D341Med (cell line): ENCODE results near the gene HIGD1C.
"Not testable (repeated sequence)": the region's sequence is repeated elsewhere in the genome, so short reads cannot be mapped to it uniquely, and the experiment has no call there.

Source experiments
- DNase-seq: peaks from one replicate; pipeline ENCODE4 v3.0.0; 2012; ENCODE audit warnings: low spot score

The HIGD1C gene

DNA sequence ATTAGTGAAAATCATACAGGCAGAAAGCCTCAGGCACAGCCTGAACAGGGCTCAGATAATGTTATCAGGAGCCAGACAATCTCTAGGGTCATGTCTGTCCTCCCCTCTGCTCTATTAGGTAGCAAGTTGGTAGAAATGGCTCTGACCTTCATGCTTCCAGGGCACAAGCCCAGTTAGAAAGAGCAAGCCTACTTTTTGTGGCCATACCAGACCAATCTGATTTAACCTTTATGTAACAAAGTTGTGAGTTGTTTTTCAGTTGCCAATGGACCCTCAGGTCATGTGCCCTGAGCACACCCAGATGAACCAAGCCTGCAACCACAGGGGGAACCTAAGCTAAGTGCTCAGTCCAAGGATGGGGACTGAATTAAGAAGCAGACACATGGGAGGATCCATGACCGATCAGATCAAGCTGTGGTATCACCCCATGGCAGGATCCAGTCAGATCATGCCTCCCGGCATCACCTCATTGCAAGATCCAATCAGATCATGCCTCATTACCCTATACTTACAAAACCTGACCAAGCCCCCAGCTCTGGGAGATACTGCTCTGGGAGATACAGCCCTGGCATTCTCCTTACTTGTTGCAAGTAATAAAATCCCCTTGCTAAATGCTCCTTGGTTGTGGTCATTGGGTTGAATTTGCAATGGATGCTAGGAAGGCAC is 18.8 kb upstream of the HIGD1C start:
- no peak for DNase-seq

DNA sequence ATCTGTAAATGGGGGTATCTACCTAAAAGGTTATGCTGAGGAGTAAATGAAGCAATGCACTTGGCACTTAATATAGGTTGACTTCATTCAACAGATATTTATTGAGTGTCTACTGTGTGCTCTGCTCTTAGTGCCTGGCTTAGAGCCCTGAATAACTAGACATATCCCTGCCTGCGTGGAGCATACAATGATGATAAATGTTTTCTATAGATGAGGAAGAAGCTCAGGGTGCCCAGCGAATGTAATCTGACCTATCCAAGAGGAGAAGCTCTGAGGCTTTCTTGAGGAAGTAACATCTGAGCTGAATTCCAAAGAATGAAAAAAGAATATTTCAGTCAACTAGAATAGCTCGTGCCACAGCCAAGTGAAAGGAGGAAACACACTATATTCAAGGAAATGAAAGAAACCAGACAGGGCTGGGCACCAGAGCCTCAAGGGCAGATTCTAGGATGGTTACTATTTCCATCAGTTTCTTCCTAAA is 17.9 kb upstream of the HIGD1C start:
- DNase-seq: no peak

DNA sequence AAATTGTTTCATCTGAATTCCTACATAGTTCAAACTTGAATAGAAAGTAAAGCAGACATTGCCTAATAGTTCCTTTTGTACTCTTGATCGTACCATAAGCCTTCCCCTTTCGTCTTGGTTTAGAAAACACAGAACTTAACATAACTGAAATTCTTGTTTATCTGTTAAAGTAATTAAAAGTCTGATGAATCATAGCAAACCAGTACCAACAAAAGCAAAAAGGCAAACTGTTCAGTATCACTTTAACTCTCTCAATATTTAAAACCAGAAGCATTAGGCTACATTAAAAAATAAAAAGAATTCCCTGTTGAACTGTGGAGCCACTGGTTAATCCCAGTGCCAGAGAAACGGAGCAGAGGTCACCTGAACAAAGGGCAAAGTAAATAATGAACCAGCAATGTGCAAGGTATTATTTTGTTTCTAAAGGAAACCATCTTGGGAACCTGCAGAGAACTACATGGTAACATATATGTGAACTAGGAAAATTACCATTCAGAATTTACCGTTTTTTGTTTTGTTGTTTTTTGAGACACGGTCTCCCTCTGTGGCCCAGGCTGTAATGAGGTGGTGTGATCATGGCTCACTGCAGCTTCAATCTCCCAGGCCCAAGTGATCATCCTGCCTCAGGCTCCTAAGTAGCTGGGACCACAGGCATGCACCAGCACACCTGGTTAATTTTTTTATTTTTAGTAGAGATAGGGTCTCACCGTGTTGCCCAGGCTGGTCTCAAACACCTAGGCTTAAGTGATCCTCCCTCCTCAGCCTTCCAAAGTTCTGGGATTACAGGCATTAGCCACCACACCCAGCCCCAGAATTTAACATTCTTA is 17.1 kb upstream of the HIGD1C start:
- DNase-seq: no peak

DNA sequence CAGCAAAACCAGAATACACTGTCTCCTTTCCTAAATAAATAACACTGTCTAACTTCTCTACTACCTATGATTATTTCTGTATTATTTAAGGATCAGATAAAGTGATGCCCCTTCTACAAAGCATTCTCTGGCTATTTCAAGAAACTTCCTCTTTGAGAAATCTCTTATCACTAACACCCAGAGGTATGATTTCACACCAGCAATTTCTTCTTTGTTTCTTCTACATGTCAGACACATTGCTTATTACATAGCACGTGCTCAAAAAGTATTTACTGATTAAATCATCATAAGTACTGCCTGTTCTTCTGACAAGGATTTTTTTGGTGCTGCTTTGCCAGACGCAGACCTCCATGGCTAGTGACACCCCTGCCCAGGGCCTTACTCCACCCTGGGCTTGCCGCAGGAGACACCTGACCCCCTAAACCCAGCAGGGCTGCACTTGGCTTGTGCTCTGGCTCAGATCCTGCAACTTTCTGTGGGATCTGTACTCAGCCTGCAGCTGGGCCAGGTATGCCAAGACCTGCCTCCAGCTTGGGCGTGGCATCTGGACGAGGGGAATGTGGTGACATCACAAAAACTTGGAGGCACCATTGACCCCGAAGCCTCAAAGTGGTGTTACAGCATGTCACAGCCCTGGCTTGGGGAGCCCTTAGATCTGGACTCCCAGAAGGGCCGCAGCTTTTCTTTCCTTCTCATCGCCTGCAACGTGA is 15.4 kb upstream of the HIGD1C start:
- no peak for DNase-seq

DNA sequence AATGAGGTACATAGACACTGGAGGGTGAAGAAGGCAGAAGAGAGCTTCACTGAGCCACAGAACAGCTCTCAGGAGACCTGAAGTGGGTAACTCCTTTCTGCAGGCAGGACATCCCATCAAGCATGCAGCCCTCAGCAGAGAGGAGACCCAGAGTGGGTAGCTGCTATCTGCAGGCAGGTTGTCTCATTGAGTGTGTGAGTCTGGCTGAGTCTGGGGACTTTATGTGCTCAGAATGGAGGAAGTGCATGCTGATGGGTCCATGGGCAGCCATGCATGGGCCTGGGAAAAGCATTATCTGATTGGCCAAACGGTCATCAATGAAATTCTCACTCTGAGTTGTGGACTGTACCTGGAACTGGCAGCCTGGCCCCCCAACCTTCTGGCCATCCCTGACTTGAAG is 14.7 kb upstream of the HIGD1C start:
- no peak for DNase-seq

DNA sequence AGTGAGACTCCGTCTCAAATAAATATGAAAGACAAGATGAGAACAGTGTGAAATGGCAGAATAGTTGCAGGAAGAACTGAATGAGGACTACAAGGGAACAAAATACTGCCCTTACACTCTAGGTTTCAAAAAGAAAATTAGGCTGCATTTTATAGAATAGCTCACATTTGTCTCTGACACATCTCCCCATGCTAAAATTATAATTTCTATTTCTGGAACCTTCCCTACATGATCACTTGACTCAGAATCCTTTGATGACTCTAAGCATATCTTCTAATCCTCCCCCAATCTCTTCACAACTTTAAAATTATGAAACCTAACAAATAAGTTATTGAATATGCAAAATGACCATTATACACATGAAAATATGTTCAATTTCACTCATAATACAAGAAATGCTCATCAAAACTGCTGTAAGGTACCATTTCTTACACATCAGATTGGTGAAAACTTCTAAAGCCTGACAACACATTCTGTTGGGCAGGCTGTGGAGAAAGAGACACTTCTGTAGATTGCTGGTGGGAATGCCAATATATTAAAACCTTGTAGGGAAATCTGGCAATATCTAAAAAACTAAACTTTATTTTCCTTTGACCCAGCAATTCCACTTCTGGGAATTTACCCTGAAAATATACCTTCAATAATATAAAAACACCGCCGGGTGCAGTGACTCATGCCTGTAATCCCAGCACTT is 4.3 kb upstream of the HIGD1C start:
- DNase-seq: no peak

DNA sequence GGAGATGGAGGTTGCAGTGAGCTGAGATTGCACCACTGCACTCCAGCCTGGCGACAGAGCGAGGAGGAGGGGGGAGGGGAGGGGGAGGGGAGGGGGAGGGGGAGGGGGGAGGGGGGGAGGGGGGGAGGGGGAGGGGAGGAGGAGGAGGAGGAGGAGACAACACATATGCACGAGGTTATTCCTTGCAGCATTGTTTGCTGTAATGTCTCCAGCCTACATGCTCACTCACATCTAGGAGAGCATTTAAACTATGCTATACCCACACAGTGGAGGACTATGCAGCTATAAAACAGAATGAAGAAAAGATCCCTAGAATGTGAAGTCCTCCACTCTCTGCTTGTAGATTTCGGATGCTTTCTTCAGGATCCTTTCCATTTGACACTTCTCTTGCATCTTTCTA is 3.5 kb upstream of the HIGD1C start:
- DNase-seq: no peak

DNA sequence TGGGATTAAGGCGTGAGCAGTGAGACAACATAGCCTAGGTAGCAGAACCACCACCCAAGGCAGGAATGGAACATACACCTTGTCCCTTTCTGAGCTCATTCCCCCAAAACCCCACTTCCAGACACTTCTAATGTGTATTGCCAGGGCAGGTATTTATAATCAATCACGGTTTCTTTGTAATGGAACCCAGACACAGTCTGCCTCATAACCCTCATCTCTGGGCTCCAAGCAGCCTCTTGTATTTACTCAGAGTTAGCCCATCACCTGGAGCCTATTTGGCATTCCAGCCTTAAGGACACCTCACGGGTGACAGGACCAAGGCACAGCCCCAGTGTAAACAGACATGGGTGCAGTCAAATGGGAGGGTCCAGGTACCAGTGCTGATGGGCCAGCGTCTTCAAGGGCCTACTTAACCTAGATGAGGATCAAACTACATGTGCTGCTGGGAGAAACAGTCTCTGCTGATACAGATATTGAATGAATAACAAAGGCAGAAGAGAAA is 2.5 kb upstream of the HIGD1C start:
- no peak for DNase-seq

DNA sequence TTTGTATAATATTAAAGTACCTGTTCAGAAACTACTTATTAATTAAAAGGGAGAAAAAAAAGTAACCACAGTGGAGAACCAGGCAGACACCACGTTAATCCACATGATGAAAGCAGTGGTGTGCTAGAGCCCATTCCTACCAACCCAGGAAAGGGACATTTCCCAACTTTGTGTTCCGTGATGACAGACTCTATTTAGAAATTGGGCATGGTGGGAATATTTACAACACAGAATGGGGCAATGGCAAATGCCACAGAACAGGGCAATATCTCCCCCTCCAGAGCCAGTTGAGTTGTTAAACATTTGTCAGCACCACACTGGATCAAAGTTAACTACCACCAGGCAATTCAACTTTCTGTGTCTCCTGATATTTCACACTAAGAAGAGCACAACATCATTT is 1.2 kb upstream of the HIGD1C start:
- DNase-seq: no peak

DNA sequence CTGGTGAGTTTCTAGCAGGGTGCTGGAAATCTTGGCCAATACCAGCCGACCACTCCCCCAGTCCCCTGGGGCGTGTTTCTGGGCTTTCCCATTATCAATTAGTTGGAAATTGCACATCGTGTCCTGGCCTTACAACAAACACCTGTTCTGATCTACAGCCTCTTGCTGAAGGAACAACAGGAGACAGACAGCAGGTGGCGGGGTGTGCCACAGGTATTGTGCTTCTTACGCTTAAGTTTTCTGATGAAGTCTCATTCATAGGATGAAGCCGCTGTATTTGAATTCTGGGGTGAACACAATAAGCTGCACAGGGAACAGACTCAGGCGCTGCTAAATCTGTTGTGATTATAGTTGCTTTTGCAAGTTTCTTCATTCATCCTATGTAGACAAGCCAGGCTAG is 703 bp downstream of the HIGD1C start:
- DNase-seq: no peak

DNA sequence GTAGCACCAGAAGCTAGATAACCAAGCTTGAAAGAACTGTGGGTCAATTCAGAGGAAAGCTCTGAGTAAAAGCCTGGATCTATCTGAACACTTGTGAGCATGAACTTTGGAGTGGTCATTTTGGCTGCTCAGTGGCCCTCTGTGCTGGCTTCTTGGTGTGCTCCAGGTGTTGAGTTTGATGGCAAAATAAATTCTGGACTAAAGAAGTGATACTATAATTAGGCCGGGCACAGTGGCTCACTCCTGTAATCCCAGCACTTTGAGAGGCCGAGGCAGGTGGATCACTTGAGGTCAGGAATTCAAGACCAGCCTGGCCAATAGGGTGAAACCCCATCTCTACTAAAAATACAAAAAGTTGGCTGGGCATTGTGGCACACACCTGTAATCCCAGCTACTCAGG is 2.4 kb downstream of the HIGD1C start:
- not testable (repeated sequence) for DNase-seq

DNA sequence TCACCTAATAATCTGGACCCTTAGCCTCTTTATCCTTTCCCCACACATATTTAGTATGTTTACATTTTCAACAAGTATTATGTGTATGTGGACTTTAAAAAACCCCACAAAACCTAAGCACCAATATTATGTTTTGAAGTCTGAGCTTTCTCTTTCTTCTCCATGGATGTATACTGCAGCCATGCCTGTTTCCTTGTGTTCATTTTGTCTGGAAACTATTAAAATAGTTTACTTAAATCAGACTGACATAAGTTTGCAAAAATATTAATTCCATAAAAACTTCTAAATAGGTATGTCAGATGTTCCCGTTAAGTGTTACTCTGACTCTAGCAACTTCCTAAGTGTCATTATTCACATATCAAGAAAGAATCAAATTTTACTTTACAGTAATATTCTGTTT is 2.9 kb downstream of the HIGD1C start:
- DNase-seq: no peak

DNA sequence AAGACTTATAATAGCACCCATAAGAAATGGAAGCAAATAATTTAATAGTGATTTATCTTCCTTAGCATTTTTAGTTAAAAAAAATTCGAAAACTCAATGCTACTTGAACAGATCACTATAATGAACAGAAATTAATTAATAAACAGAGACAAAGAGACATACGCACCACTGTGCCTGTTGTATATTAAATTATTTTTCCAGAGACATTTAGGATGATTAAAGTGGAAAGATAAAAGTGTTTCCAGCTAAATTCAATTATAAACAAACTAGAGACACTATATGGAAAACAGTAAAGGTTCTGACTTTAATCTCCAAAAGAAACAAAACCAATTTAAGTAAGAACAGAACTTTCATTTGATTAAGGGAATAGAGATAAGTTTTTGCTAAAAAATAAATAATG is 3.4 kb downstream of the HIGD1C start:
- no peak for DNase-seq

DNA sequence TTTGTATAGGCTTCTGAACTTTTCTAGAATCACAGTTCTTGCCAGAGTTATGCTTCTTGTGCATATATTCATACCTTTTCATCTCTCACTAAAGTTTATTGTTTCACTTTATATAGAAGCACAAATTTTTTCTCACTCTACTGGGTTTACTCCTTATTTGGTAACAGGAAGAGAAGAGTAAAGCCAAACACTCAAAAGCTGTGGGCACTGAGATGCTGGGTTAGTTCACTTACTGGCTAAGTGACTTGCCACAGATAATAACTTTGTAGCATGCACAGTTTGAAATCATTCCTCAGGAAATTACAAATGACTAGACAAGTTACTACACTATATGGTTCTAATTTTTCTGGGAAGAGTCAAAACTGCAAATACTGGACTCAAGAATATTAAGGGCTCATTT is 7.8 kb downstream of the HIGD1C start:
- no peak for DNase-seq

DNA sequence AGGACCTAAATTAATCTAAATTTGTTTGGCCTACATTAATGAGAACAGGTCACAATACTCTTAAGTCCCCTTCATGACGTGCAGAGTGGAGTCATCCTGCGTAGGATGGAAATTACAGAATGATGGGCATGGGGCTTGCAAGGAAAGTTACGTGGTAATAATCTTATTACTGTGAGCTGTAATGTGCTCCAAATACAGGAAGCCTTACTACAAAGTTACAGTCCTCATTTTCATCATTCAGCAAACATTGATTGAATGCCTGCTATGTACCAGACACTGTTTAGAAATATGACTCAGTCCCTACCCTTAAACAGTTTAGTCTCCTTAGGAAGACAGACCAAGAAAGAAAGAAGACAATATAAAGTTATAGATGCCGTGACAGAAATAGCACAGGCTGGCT is 9.4 kb downstream of the HIGD1C start:
- DNase-seq: no peak

DNA sequence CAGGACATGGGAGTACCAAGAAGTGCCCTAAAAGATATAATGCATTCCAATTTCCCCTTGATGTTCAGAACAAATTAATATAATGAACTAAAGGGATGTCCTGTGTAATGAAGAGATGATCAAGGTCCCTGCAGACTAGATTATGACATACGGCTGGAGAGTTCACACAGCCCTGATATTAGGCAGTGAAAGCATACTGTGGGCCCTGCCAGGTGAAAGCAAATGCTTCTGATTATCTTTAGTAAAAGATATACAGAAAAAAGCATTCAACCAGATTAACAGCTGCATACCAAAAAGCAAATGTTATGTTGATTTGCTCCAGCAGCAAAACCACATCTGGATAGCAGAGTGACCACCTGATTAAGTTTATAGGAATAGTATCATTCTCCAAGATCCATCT is 12.1 kb downstream of the HIGD1C start:
- no peak for DNase-seq

DNA sequence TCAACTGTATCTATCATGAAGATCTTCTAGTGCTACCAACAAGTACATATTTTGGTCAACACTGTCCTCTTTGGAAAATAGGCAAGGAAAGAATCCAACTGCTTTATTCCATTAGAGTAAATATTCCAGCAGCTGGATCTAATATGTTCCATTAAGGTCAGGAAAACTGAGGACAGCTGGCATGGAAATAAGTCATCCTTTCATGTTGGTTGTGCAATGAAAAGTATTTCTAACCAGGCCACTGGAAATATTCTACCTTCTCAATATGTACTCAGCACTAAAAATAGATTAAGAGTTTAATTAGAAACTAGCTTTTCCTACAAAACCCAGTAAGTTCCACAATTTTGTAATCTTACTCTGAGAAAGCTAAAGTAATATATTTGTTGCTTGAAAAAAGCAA is 19.6 kb downstream of the HIGD1C start:
- no peak for DNase-seq

DNA sequence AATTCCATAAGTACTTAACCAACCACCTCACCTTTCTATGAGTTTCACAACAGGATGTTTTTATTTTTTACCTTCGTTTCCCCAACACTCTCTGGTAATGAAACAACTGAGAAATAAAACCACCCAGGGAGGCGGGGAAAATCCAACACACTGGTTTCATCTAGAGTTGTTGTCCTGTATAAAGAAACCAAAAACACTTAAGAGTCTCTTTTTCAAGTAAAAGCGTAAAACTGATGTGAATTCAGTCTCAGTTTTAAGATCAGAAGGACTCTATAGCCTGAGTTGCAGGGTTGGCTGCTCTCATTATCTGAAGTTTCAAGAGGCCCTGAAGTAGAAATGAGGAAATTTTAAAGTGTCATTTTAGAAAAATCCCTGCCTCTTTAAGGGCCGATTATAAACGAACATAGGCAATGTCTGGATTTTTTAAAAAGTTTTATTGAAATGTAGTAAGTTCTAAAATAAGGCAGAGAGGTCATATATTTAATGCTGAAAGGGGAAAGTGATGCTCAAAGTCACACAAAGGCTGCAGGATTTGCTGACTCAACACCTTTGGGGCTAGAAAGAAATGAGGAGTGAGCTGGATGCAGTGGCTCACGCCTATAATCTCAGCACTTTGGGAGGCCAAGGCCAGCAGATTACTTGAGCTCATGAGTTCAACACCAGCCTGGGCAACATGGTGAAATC is 27.2 kb downstream of the HIGD1C start:
- no peak for DNase-seq

DNA sequence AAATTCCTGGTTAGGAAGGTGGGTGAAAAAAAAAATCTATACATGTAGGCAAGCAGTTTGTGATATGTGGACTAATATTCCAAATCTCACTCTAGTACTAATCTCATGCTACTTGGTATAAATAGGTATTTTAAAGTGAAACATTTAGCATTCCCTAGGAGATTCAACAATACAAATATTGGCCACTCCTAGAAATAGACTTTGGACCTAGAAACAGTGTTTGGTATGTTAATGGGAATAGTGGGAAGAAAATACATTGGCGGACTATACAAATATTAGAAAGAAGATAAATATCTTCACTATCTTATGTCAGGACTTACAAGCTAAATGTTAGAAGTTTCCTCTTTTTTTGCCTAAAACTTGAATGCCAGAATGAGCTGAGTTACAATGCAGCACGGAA is 28.2 kb downstream of the HIGD1C start:
- no peak for DNase-seq

DNA sequence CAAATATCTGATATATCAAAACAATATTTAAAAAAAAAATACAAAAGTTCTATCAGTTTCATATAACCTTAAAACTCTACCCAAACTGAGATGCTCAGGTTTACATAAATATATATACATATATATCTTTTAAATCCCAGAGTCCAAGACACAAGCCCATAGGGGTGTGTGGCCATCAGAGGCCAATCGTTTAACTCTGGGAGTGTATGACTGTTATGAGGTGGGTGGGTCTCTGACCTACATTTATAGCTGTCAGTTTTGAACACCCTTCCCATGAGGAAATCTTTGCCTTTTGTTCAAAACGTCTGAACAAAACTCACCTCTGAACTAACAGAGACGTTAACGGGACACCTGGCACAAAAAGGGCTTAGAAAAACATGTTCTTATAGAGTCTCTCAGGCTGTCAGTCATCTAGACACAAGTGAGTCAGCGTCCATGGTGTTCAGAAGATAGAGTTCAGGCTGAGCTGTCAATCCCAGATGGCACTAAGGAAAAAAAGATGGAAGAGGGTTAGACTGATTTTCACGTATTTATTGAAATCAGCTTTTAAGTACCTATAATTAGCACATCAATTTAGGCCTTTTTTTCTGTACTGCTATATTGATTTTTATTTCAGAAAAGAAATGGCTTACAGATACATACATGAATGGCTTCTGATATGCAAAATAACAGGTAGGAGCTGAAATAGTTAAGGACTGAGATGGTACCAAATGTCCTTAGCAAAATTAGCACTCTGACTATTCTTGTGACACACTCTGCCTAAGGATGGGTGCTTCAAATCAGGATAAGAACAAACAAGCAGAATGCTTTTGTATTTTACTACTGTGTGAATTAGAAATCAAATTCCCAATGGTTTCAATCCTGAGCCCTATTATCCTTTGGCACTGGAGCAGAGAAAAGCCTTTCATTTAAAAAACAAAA is 29.2 kb downstream of the HIGD1C start:
- DNase-seq: no peak
